Hematopoietic multipotent progenitor cell treated with erythropoietin and hydrocortisone succinate and interleukin-3 and kit ligand, for 17 days (in vitro differentiated cells): ENCODE data around the gene TSPAN14.
"Not testable (repeated sequence)": the region's sequence is repeated elsewhere in the genome, so short reads cannot be mapped to it uniquely, and the experiment has no call there.

ENCODE experiments used
- DNase-seq: peaks from one replicate; pipeline ENCODE4 v3.0.0-alpha.2; 2015; ENCODE audit warnings: low spot score

TSPAN14 gene

GRCh38 chr10:80468806-80469421 lies 14.8 kb downstream of the TSPAN14 start:
- DNase-seq = no peak

- no peak for DNase-seq
These were observed 16.2 kb downstream of the TSPAN14 start for GRCh38 chr10:80470266-80470665.

- no peak for DNase-seq
These were observed 16.9 kb downstream of the TSPAN14 start for GRCh38 chr10:80471001-80471400.

GRCh38 chr10:80471715-80472233 lies 17.7 kb downstream of the TSPAN14 start:
- DNase-seq = no peak

GRCh38 chr10:80472234-80473095 lies 18.4 kb downstream of the TSPAN14 start:
- DNase-seq = no peak

- no peak for DNase-seq
These were observed 19.1 kb downstream of the TSPAN14 start for GRCh38 chr10:80473096-80473657.

GRCh38 chr10:80473692-80474596 lies 19.8 kb downstream of the TSPAN14 start:
- no peak for DNase-seq

- DNase-seq = no peak
These were observed 20.4 kb downstream of the TSPAN14 start for GRCh38 chr10:80474597-80474910.

- no peak for DNase-seq
These were observed 20.8 kb downstream of the TSPAN14 start for GRCh38 chr10:80474941-80475340.

GRCh38 chr10:80475641-80476040 lies 21.5 kb downstream of the TSPAN14 start:
- not testable (repeated sequence) for DNase-seq

GRCh38 chr10:80476685-80477084 lies 22.6 kb downstream of the TSPAN14 start:
- DNase-seq = no peak

GRCh38 chr10:80477813-80478212 lies 23.7 kb downstream of the TSPAN14 start:
- no peak for DNase-seq

GRCh38 chr10:80480373-80480772 lies 26.3 kb downstream of the TSPAN14 start:
- DNase-seq = not testable (repeated sequence)

GRCh38 chr10:80480852-80481251 lies 26.7 kb downstream of the TSPAN14 start:
- DNase-seq = no peak

GRCh38 chr10:80484243-80484642 lies 30.1 kb downstream of the TSPAN14 start:
- no peak for DNase-seq

- DNase-seq = no peak
These were observed 30.6 kb downstream of the TSPAN14 start for GRCh38 chr10:80484676-80485075.

- peak; percentile 55 for DNase-seq
These were observed 31.2 kb downstream of the TSPAN14 start for GRCh38 chr10:80485076-80485945.

- DNase-seq = no peak
These were observed 32.0 kb downstream of the TSPAN14 start for GRCh38 chr10:80485946-80486764.

GRCh38 chr10:80486785-80487420 lies 32.8 kb downstream of the TSPAN14 start:
- DNase-seq = no peak

- no peak for DNase-seq
These were observed 33.3 kb downstream of the TSPAN14 start for GRCh38 chr10:80487421-80487785.
